Activated gamma-delta T cell treated with anti-CD3 and anti-CD28 coated beads, Interleukin-2, amount 50 U/mL, for 16 hours (primary cell): ENCODE measurements around the gene EXOC3.
A peak's percentile ranks its signal among the peaks of the same experiment; 100 is the strongest.

Experiments
- DNase-seq: peaks from one replicate; pipeline ENCODE4 v3.0.0-alpha.2; 2020; ENCODE audit warnings: low read depth

EXOC3 gene

GRCh38 chr5:439636-440035 lies 3.3 kb upstream of the EXOC3 start:
- DNase-seq = no peak

GRCh38 chr5:440401-441201 lies 2.4 kb upstream of the EXOC3 start:
- no peak for DNase-seq

- no peak for DNase-seq
Measured at GRCh38 chr5:441996-442334, 1.0 kb upstream of the EXOC3 start.

- peak; percentile 17 for DNase-seq
Measured at GRCh38 chr5:443239-444151, 519 bp downstream of the EXOC3 start.

- DNase-seq = no peak
Measured at GRCh38 chr5:444226-444625, 1.2 kb downstream of the EXOC3 start.

- DNase-seq = no peak
Measured at GRCh38 chr5:445591-445990, 2.6 kb downstream of the EXOC3 start.

- DNase-seq = no peak
Measured at GRCh38 chr5:446066-446882, 3.3 kb downstream of the EXOC3 start.

GRCh38 chr5:446883-447263 lies 3.9 kb downstream of the EXOC3 start:
- no peak for DNase-seq

GRCh38 chr5:447501-447900 lies 4.5 kb downstream of the EXOC3 start:
- no peak for DNase-seq

GRCh38 chr5:448061-448765 lies 5.2 kb downstream of the EXOC3 start:
- DNase-seq = no peak

GRCh38 chr5:448766-449090 lies 5.8 kb downstream of the EXOC3 start:
- DNase-seq = no peak

GRCh38 chr5:449151-449550 lies 6.2 kb downstream of the EXOC3 start:
- no peak for DNase-seq

GRCh38 chr5:451587-452458 lies 8.8 kb downstream of the EXOC3 start:
- no peak for DNase-seq

- DNase-seq = no peak
Measured at GRCh38 chr5:452978-453710, 10.2 kb downstream of the EXOC3 start.

GRCh38 chr5:453725-454481 lies 10.9 kb downstream of the EXOC3 start:
- no peak for DNase-seq

- no peak for DNase-seq
Measured at GRCh38 chr5:454936-455335, 12.0 kb downstream of the EXOC3 start.

GRCh38 chr5:455806-456205 lies 12.8 kb downstream of the EXOC3 start:
- DNase-seq = no peak

GRCh38 chr5:456351-457194 lies 13.6 kb downstream of the EXOC3 start:
- no peak for DNase-seq
